Measurements from ENCODE around the gene FPGT.
A peak's percentile ranks its signal among the peaks of the same experiment; 100 is the strongest.

The FPGT gene

GRCh38 chr1:74197255-74197654, 787 bp upstream of the FPGT start:
- H3K4me3 ChIP-seq: peak overlapping the region; percentile 85
- no peak for DNase-seq (ENCODE audit: low read depth, low spot score)

GRCh38 chr1:74199504-74199903, 1.5 kb downstream of the FPGT start:
- Histone ChIP-seq H3K36me3 (ENCODE audit: insufficient read depth, low read length) (peaks cover 10% of the 10 kb centered on the region; the same call in 1 of the 2 replicates), H3K4me3 (peak overlapping the region; percentile 85), H3K9ac (ENCODE audit: insufficient read length) (no peak overlapping the region), H3K27ac (no peak overlapping the region), H3K9me3 (ENCODE audit: low read depth, low read length) (no peaks in the 10 kb centered on the region)
- TF ChIP-seq EZH2 (IDR thresholded peaks at IDR 0.05) (no peak), FOXP2 (optimal IDR thresholded peaks at IDR 0.05; ENCODE audit: control extremely low read depth, extremely low read length, insufficient read depth) (no peak), POLR2AphosphoS5 (IDR thresholded peaks at IDR 0.05; ENCODE audit: borderline replicate concordance, low read depth, low read length) (no peak)
- no peak for DNase-seq (ENCODE audit: low read depth, low spot score)

More at GRCh38 chr1:74197255-74197654, 787 bp upstream of the FPGT start:
- Histone ChIP-seq H3K9ac (ENCODE audit: insufficient read length) (peak overlapping the region; percentile 6), H3K27ac (no peak overlapping the region), H3K36me3 (ENCODE audit: insufficient read depth, low read length) (peaks cover 10% of the 10 kb centered on the region; the same call in 1 of the 2 replicates), H3K9me3 (ENCODE audit: low read depth, low read length) (no peaks in the 10 kb centered on the region)
- TF ChIP-seq POLR2AphosphoS5 (IDR thresholded peaks at IDR 0.05; ENCODE audit: borderline replicate concordance, low read depth, low read length) (no peak), FOXP2 (optimal IDR thresholded peaks at IDR 0.05; ENCODE audit: control extremely low read depth, extremely low read length, insufficient read depth) (no peak)

GRCh38 chr1:74205266-74205665, 7.2 kb downstream of the FPGT start:
- Histone ChIP-seq H3K36me3 (ENCODE audit: insufficient read depth, low read length) (peaks cover 10% of the 10 kb centered on the region; the same call in 1 of the 2 replicates), H3K9ac (ENCODE audit: insufficient read length) (no peak overlapping the region), H3K27ac (no peak overlapping the region), H3K4me3 (no peak overlapping the region), H3K9me3 (ENCODE audit: low read depth, low read length) (no peaks in the 10 kb centered on the region)
- DNase-seq (ENCODE audit: low read depth, low spot score): no peak
- TF ChIP-seq POLR2AphosphoS5 (IDR thresholded peaks at IDR 0.05; ENCODE audit: borderline replicate concordance, low read depth, low read length) (no peak), FOXP2 (optimal IDR thresholded peaks at IDR 0.05; ENCODE audit: control extremely low read depth, extremely low read length, insufficient read depth) (no peak), EZH2 (IDR thresholded peaks at IDR 0.05) (no peak)

GRCh38 chr1:74215229-74215628, 17.2 kb downstream of the FPGT start:
- no peak overlapping the region for H3K4me3 ChIP-seq
- TF ChIP-seq FOXP2 (optimal IDR thresholded peaks at IDR 0.05; ENCODE audit: control extremely low read depth, extremely low read length, insufficient read depth) (no peak), POLR2AphosphoS5 (IDR thresholded peaks at IDR 0.05; ENCODE audit: borderline replicate concordance, low read depth, low read length) (no peak), EZH2 (IDR thresholded peaks at IDR 0.05) (no peak)
- H3K9ac ChIP-seq (ENCODE audit: insufficient read length): no peak overlapping the region
- DNase-seq (ENCODE audit: low read depth, low spot score): no peak
- H3K36me3 ChIP-seq (ENCODE audit: insufficient read depth, low read length): no peaks in the 10 kb centered on the region
- H3K27ac ChIP-seq: no peak overlapping the region
- H3K9me3 ChIP-seq (ENCODE audit: low read depth, low read length): no peaks in the 10 kb centered on the region

DNA sequence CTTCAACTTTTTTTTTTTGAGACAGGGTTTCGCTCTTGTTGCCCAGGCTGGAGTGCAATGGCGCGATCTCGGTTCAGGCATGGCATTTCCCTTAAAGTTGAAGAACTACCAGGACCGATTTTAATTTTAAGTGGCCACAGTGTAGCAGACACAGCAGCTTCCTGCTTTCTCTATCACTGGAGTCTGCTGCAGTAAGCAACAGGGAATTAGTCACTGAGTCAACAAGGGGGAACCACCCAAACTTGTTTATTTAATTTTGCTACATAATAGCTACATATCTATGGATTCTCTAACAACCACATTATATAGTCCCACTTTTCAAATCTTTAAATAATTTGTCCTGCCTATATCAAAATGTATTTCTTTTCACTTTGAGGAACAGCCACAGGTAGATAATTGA, 24.7 kb downstream of the FPGT start:
- DNase-seq (ENCODE audit: low read depth, low spot score): no peak
- H3K27ac ChIP-seq: no peak overlapping the region
- no peak overlapping the region for H3K4me3 ChIP-seq
- H3K9me3 ChIP-seq (ENCODE audit: low read depth, low read length): no peaks in the 10 kb centered on the region
- no peaks in the 10 kb centered on the region for H3K36me3 ChIP-seq (ENCODE audit: insufficient read depth, low read length)
- TF ChIP-seq FOXP2 (optimal IDR thresholded peaks at IDR 0.05; ENCODE audit: control extremely low read depth, extremely low read length, insufficient read depth): no peak
- TF ChIP-seq POLR2AphosphoS5 (IDR thresholded peaks at IDR 0.05; ENCODE audit: borderline replicate concordance, low read depth, low read length): no peak
- no peak for TF ChIP-seq EZH2 (IDR thresholded peaks at IDR 0.05)
- no peak overlapping the region for H3K9ac ChIP-seq (ENCODE audit: insufficient read length)

DNA sequence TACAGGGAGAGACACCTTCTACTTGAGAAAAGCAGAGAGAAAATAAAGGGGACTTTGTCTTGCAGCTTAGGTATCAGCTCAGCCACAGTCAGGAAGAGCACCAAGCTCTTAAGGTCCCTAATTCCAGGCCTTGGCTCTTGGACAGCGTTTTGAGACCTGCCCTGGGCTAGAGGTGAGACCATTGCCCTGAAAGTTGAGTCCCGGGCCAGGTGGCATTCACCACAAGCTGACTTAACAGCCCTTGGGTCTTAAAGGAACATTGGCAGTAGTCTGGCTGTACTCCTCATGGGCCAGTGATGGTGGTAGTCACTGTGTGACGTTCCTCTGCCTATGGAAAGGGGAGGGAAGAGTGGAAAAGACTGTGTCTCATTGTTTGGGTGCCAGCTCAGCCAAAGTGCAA, 25.4 kb downstream of the FPGT start:
- TF ChIP-seq FOXP2 (optimal IDR thresholded peaks at IDR 0.05; ENCODE audit: control extremely low read depth, extremely low read length, insufficient read depth) (no peak), POLR2AphosphoS5 (IDR thresholded peaks at IDR 0.05; ENCODE audit: borderline replicate concordance, low read depth, low read length) (no peak), EZH2 (IDR thresholded peaks at IDR 0.05) (no peak)
- Histone ChIP-seq H3K27ac (no peak overlapping the region), H3K9me3 (ENCODE audit: low read depth, low read length) (no peaks in the 10 kb centered on the region), H3K9ac (ENCODE audit: insufficient read length) (no peak overlapping the region), H3K36me3 (ENCODE audit: insufficient read depth, low read length) (no peaks in the 10 kb centered on the region), H3K4me3 (no peak overlapping the region)
- DNase-seq (ENCODE audit: low read depth, low spot score): no peak

DNA sequence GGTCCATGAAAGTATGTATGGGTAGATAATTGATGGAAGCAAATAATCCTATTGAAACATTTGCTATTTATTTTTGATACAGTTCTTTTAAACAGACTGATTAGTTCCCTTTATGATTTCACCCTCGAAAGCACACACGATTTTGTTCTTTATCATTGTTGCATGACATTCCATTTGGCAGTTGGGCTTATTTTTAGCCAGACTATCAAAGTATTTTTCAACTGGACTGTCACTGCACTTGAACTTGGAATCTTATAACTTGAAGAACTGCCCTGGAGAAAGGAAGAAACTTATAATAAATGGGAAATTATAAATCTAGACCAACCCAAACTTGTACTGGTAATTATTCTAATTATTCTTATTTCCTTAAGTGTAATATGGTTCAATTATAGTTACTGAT, 37.1 kb downstream of the FPGT start, which contains the start of gene TNNI3K:
Gene TNNI3K (plus strand): TSS at position 235 of the 400 bp plus-strand sequence. CDS start 65 bp downstream, at position 300.
- H3K9me3 ChIP-seq (ENCODE audit: low read depth, low read length): no peaks in the 10 kb centered on the region
- no peaks in the 10 kb centered on the region for H3K36me3 ChIP-seq (ENCODE audit: insufficient read depth, low read length)
- no peak within 1 kb of the TSS for H3K27ac ChIP-seq
- TF ChIP-seq EZH2 (IDR thresholded peaks at IDR 0.05): no peak
- TF ChIP-seq POLR2AphosphoS5 (IDR thresholded peaks at IDR 0.05; ENCODE audit: borderline replicate concordance, low read depth, low read length): no peak
- no peak for TF ChIP-seq FOXP2 (optimal IDR thresholded peaks at IDR 0.05; ENCODE audit: control extremely low read depth, extremely low read length, insufficient read depth)
- no peak within 1 kb of the TSS for H3K9ac ChIP-seq (ENCODE audit: insufficient read length)
- no peak within 1 kb of the TSS for H3K4me3 ChIP-seq
- DNase-seq (ENCODE audit: low read depth, low spot score): no peak

- Histone ChIP-seq H3K27ac (no peak overlapping the region), H3K9me3 (ENCODE audit: low read depth, low read length) (no peaks in the 10 kb centered on the region), H3K4me3 (no peak overlapping the region), H3K36me3 (ENCODE audit: insufficient read depth, low read length) (no peaks in the 10 kb centered on the region), H3K9ac (ENCODE audit: insufficient read length) (no peak overlapping the region)
- no peak for DNase-seq (ENCODE audit: low read depth, low spot score)
- no peak for TF ChIP-seq POLR2AphosphoS5 (IDR thresholded peaks at IDR 0.05; ENCODE audit: borderline replicate concordance, low read depth, low read length)
- no peak for TF ChIP-seq EZH2 (IDR thresholded peaks at IDR 0.05)
- TF ChIP-seq FOXP2 (optimal IDR thresholded peaks at IDR 0.05; ENCODE audit: control extremely low read depth, extremely low read length, insufficient read depth): no peak
Measured at GRCh38 chr1:74236440-74236839, 38.4 kb downstream of the FPGT start.

- H3K9me3 ChIP-seq (ENCODE audit: low read depth, low read length): no peaks in the 10 kb centered on the region
- no peaks in the 10 kb centered on the region for H3K36me3 ChIP-seq (ENCODE audit: insufficient read depth, low read length)
- no peak overlapping the region for H3K9ac ChIP-seq (ENCODE audit: insufficient read length)
- DNase-seq (ENCODE audit: low read depth, low spot score): no peak
- H3K4me3 ChIP-seq: no peak overlapping the region
- TF ChIP-seq POLR2AphosphoS5 (IDR thresholded peaks at IDR 0.05; ENCODE audit: borderline replicate concordance, low read depth, low read length) (no peak), FOXP2 (optimal IDR thresholded peaks at IDR 0.05; ENCODE audit: control extremely low read depth, extremely low read length, insufficient read depth) (no peak), EZH2 (IDR thresholded peaks at IDR 0.05) (no peak)
- no peak overlapping the region for H3K27ac ChIP-seq
Measured at GRCh38 chr1:74237035-74237434, 39.0 kb downstream of the FPGT start.
